Keratinocyte (primary cell): ENCODE results near the gene ZFYVE9. TPM values are rescaled to one million over a fixed set of nuclear protein-coding genes. Genes with fewer than 3 reads are reported as not detected.

Experiments used
- DNase-seq: peaks from one replicate; pipeline ENCODE4 v3.0.0-alpha.2; 2011; ENCODE audit warnings: low read depth, missing footprints, low spot score
- FAIRE-seq: peaks from 2 replicates; lab custom pipeline; 2011; peaks lifted over from hg19 to GRCh38; lab: Jason Lieb, UNC
- H2AFZ ChIP-seq: 2 replicates; pipeline ENCODE4 v1.6.0; 2012; ENCODE audit warnings: low read length, control low read depth, inconsistent platforms; ENCODE audit not compliant: control insufficient read depth
- H3K27ac ChIP-seq: 2 replicates; pipeline ENCODE4 v1.5.1; 2011; ENCODE audit warnings: low read length; ENCODE audit not compliant: control insufficient read depth, insufficient read depth
- H3K27me3 ChIP-seq: 3 replicates; pipeline ENCODE4 v1.6.0; 2011; ENCODE audit warnings: low read length; ENCODE audit not compliant: control insufficient read depth, insufficient read depth; ENCODE audit errors: extremely low read depth
- H3K36me3 ChIP-seq, 2 experiments: 2 replicates in 1 of 2; 3 replicates in 1 of 2; pipeline ENCODE4 v1.5.1; 2011; ENCODE audit warnings: low read length in 2 of 2, mild to moderate bottlenecking in 1 of 2; ENCODE audit not compliant: control insufficient read depth in 2 of 2, insufficient read depth in 2 of 2; ENCODE audit errors: extremely low read depth in 1 of 2
- H3K4me1 ChIP-seq: 3 replicates; pipeline ENCODE4 v1.5.1; 2011; ENCODE audit warnings: low read length; ENCODE audit not compliant: control insufficient read depth, insufficient read depth; ENCODE audit errors: extremely low read depth
- H3K4me2 ChIP-seq: 3 replicates; pipeline ENCODE4 v1.6.0; 2011; ENCODE audit warnings: low read depth, low read length; ENCODE audit not compliant: control insufficient read depth, insufficient read depth; ENCODE audit errors: extremely low read depth
- H3K4me3 ChIP-seq, 3 experiments: fragments of 200-600 bp in 1 of 3; sonication (generic) in 1 of 3; 2 replicates in 2 of 3; 3 replicates in 1 of 3; pipeline ENCODE4 v1.5.1; 2011 to 2016; ENCODE audit warnings: low read length in 3 of 3, mild to moderate bottlenecking in 3 of 3, control low read depth in 2 of 3, inconsistent platforms in 1 of 3, low read depth in 1 of 3, mixed read lengths in 1 of 3, mixed run types in 1 of 3, moderate library complexity in 1 of 3; ENCODE audit not compliant: control insufficient read depth in 2 of 3, insufficient read depth in 2 of 3; ENCODE audit errors: extremely low read depth in 1 of 3
- H3K79me2 ChIP-seq: 2 replicates; pipeline ENCODE4 v1.6.0; 2012; ENCODE audit warnings: low read length; ENCODE audit not compliant: control insufficient read depth, insufficient read depth
- H3K9ac ChIP-seq: 3 replicates; pipeline ENCODE4 v1.6.0; 2011; ENCODE audit warnings: low read length; ENCODE audit not compliant: control insufficient read depth, insufficient read depth; ENCODE audit errors: extremely low read depth
- H3K9me1 ChIP-seq: 3 replicates; pipeline ENCODE4 v1.6.0; 2011; ENCODE audit warnings: low read length; ENCODE audit not compliant: control insufficient read depth, insufficient read depth; ENCODE audit errors: extremely low read depth
- H3K9me3 ChIP-seq: 2 replicates; pipeline ENCODE4 v1.5.1; 2012; ENCODE audit warnings: low read depth, low read length; ENCODE audit not compliant: control insufficient read depth
- H4K20me1 ChIP-seq: 3 replicates; pipeline ENCODE4 v1.6.0; 2011; ENCODE audit warnings: low read length; ENCODE audit not compliant: control insufficient read depth, insufficient read depth; ENCODE audit errors: extremely low read depth
- EZH2 ChIP-seq: IDR thresholded peaks from one replicate; pipeline ENCODE4 v1.6.1; 2012; ENCODE audit warnings: inconsistent platforms, mild to moderate bottlenecking, low read length, moderate library complexity
- dilution Hi-C: fragments of 300-500 bp; cut with MboI; formaldehyde crosslinking; loops from one replicate; pipeline ENCODE4 v1.7.0; 2020; ENCODE audit warnings: low sequenced_read_pairs; ENCODE audit not compliant: extremely low pct_ligation_motif_present
- polyA plus RNA-seq, 5 experiments: library from polyadenylated mRNA; depleted of rRNA in 3 of 5; stranded (reverse) in 3 of 5; stranded (forward) in 1 of 5; unstranded in 1 of 5; fragments of >200 nt; gene quantifications; 1 replicate in 1 of 5; 2 replicates in 3 of 5; 3 replicates in 1 of 5; pipeline versions ENCODE4 v1.2.1 to v1.2.3, GENCODE V29; 2011 to 2012; ENCODE audit warnings: missing spikeins in 2 of 5, low read depth in 1 of 5, low replicate concordance in 1 of 5
- TF ChIP-seq, protein P1 (sequence below), 3 experiments: IDR thresholded peaks in 1 of 3; conservative IDR thresholded peaks in 1 of 3; optimal IDR thresholded peaks in 1 of 3; 2 replicates in 2 of 3; 3 replicates in 1 of 3; pipeline versions ENCODE3 to v1.5.1; 2011; ENCODE audit warnings: low read length in 3 of 3, mild to moderate bottlenecking in 3 of 3, moderate library complexity in 2 of 3, control low read depth in 1 of 3, inconsistent platforms in 1 of 3; ENCODE audit not compliant: insufficient read depth in 2 of 3; ENCODE audit errors: extremely low read depth in 1 of 3

ZFYVE9 gene
- polyA plus RNA-seq, 1 donor (not counting 4 experiments of a cell fraction or from before 2014, with no cell fraction given) = 27.7 TPM

DNA sequence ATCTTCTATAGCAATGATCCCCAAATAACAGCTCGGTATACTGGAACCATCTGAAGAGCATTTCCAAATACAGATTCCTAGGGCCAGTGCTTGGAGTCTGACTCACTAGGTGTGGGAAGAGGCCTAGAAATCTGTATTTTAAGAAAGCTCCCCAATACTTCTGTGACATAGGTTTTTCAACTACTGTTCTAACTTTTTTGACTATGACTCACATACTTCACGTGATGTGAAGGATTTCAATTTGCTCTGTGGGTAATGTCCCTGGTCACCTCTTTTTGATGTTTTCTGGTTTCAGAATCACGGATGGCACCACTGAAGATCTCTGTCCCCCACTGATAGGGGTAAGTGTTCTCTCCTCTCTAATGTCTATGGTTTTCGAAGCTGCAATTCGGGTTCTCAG, 251.3 kb downstream of the ZFYVE9 start:
- DNase-seq (no peak), FAIRE-seq (no peak)
- Histone ChIP-seq H3K27me3 (no peaks in the 10 kb centered on the region), H2AFZ (no peak overlapping the region), H4K20me1 (no peaks in the 10 kb centered on the region), H3K9me3 (no peaks in the 10 kb centered on the region), H3K4me2 (no peak overlapping the region), H3K4me3 (no peak overlapping the region), H3K4me1 (no peaks in the 10 kb centered on the region), H3K27ac (no peak overlapping the region), H3K9ac (no peak overlapping the region), H3K36me3 (peaks cover 0 to 8% of the 10 kb centered on the region in 2 experiments), H3K79me2 (no peaks in the 10 kb centered on the region), H3K9me1 (no peaks in the 10 kb centered on the region)
- dilution Hi-C loops = no loop called here
- TF ChIP-seq, protein P1, sequence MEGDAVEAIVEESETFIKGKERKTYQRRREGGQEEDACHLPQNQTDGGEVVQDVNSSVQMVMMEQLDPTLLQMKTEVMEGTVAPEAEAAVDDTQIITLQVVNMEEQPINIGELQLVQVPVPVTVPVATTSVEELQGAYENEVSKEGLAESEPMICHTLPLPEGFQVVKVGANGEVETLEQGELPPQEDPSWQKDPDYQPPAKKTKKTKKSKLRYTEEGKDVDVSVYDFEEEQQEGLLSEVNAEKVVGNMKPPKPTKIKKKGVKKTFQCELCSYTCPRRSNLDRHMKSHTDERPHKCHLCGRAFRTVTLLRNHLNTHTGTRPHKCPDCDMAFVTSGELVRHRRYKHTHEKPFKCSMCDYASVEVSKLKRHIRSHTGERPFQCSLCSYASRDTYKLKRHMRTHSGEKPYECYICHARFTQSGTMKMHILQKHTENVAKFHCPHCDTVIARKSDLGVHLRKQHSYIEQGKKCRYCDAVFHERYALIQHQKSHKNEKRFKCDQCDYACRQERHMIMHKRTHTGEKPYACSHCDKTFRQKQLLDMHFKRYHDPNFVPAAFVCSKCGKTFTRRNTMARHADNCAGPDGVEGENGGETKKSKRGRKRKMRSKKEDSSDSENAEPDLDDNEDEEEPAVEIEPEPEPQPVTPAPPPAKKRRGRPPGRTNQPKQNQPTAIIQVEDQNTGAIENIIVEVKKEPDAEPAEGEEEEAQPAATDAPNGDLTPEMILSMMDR (optimal IDR thresholded peaks at IDR 0.05 in 1 of 3, IDR thresholded peaks at IDR 0.05 in 1 of 3, conservative IDR thresholded peaks at IDR 0.05 in 1 of 3; ENCODE audit: extremely low read depth in 1 of 3, insufficient read depth in 2 of 3, low read length in 3 of 3) = no peak
- TF ChIP-seq EZH2 = no peak

Other genes with a start within 250 kb of the ZFYVE9 start
- 1.2 to 4.7 TPM (median 2.6 TPM) in 3 replicates for gene RAB3B, start 151.4 kb upstream of the ZFYVE9 start, polyA plus RNA-seq
- gene KTI12, start 108.3 kb upstream of the ZFYVE9 start, polyA plus RNA-seq = 7.4 to 11.9 TPM (median 8.1 TPM) in 3 replicates
- 26.5 to 28.2 TPM (median 26.5 TPM) in 3 replicates for gene TXNDC12, start 86.9 kb upstream of the ZFYVE9 start, polyA plus RNA-seq
- gene BTF3L4, start 85.8 kb upstream of the ZFYVE9 start, polyA plus RNA-seq = 31.8 to 55.4 TPM (median 35.8 TPM) in 3 replicates
- gene CC2D1B, start 224.1 kb downstream of the ZFYVE9 start, polyA plus RNA-seq = 12.5 to 14.4 TPM (median 13.6 TPM) in 3 replicates